Karpas-422 (cell line): Measurements from ENCODE around the gene TEN1. TPM values are rescaled to one million over a fixed set of nuclear protein-coding genes. Genes with fewer than 3 reads are reported as not detected.

Experiments used
- DNase-seq: peaks from one replicate; pipeline ENCODE4 v3.0.0-alpha.2; 2015
- H2AFZ ChIP-seq: fragments of 200-600 bp; sonication (generic); 2 replicates; pipeline ENCODE4 v1.6.1; 2014; ENCODE audit warnings: antibody characterized with exemption, low read length, mixed read lengths
- H3K27ac ChIP-seq: fragments of 200-600 bp; sonication (generic); 2 replicates; pipeline ENCODE4 v1.5.1; 2014; ENCODE audit warnings: mild to moderate bottlenecking, low read length, moderate library complexity
- H3K27me3 ChIP-seq: fragments of 200-600 bp; sonication (generic); 2 replicates; pipeline ENCODE4 v1.6.1; 2014; ENCODE audit warnings: low read length, mixed read lengths
- H3K36me3 ChIP-seq: fragments of 200-600 bp; sonication (generic); 2 replicates; pipeline ENCODE4 v1.6.1; 2014; ENCODE audit warnings: low read length, mixed read lengths; ENCODE audit not compliant: insufficient read depth
- H3K4me1 ChIP-seq: fragments of 200-600 bp; sonication (generic); 2 replicates; pipeline ENCODE4 v1.6.1; 2014; ENCODE audit warnings: mild to moderate bottlenecking, low read length, mixed read lengths
- H3K4me2 ChIP-seq: fragments of 200-600 bp; sonication (generic); 2 replicates; pipeline ENCODE4 v1.6.1; 2014; ENCODE audit warnings: low read length, low read depth, mild to moderate bottlenecking; ENCODE audit not compliant: poor library complexity, severe bottlenecking
- H3K4me3 ChIP-seq: fragments of 200-600 bp; sonication (generic); 2 replicates; pipeline ENCODE4 v1.5.1; 2014; ENCODE audit warnings: mild to moderate bottlenecking, antibody characterized with exemption, low read length, mixed read lengths
- H3K79me2 ChIP-seq: fragments of 200-600 bp; sonication (generic); 2 replicates; pipeline ENCODE4 v1.6.1; 2014; ENCODE audit warnings: mild to moderate bottlenecking, low read length, mixed read lengths
- H3K9ac ChIP-seq: fragments of 200-600 bp; sonication (generic); 2 replicates; pipeline ENCODE4 v1.6.0; 2014; ENCODE audit warnings: low read length
- H3K9me2 ChIP-seq: fragments of 200-600 bp; sonication (generic), shearing (Covaris generic); replicated peaks from 2 replicates; pipeline ENCODE4 v1.6.0; 2014; ENCODE audit warnings: mild to moderate bottlenecking, low read length, moderate library complexity; ENCODE audit not compliant: insufficient read depth
- H3K9me3 ChIP-seq: fragments of 300-700, 200-600 bp; sonication (generic); 2 replicates; pipeline ENCODE4 v1.6.1; 2014; ENCODE audit warnings: low read length, mixed read lengths
- H4K20me1 ChIP-seq: fragments of 200-600 bp; sonication (generic); 2 replicates; pipeline ENCODE4 v1.6.1; 2014; ENCODE audit warnings: mild to moderate bottlenecking, antibody characterized with exemption, low read length, low read depth; ENCODE audit not compliant: insufficient read depth
- total RNA-seq: library from RNA; depleted of rRNA; stranded (reverse); fragments of >200 nt; shearing (Covaris generic); gene quantifications from 2 replicates; pipeline ENCODE4 v1.2.3, GENCODE V29; 2014; ENCODE audit warnings: low replicate concordance

Gene TEN1
- total RNA-seq, 1 experiment from 2014 or later, result 5.7 TPM

DNA sequence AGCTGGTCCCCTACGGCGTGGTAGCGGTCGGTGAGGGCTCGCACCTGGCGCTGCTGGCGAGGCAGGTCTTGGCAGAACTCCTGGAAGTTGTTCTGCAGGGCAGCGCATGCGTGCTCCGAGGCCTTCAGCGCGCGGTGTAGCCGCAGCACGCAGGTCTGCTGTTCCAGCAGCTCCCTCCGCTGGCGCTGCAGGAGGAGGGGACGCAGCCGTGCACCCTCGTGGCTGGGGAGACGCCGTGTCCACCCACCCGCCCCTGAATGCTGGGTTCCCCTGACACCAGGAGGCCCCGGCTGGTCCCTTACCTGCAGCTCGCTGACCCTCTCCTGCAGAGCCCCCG, 35.9 kb downstream of the TEN1 start:
- H3K36me3 ChIP-seq, result no peaks in the 10 kb centered on the region
- no peaks in the 10 kb centered on the region for H3K9me3 ChIP-seq
- no peak overlapping the region for H3K4me3 ChIP-seq
- DNase-seq, result no peak
- H3K9ac ChIP-seq, result no peak overlapping the region
- H4K20me1 ChIP-seq, result no peaks in the 10 kb centered on the region
- no peaks in the 10 kb centered on the region for H3K9me2 ChIP-seq
- no peaks in the 10 kb centered on the region for H3K79me2 ChIP-seq
- no peak overlapping the region for H3K4me2 ChIP-seq
- H3K27ac ChIP-seq, result no peak overlapping the region
- no peak overlapping the region for H2AFZ ChIP-seq
- H3K4me1 ChIP-seq, result peaks cover 11% of the 10 kb centered on the region
- H3K27me3 ChIP-seq, result no peaks in the 10 kb centered on the region

- H4K20me1 ChIP-seq, result no peaks in the 10 kb centered on the region
- H3K9me3 ChIP-seq, result no peaks in the 10 kb centered on the region
- DNase-seq, result no peak
- peaks cover 14% of the 10 kb centered on the region for H3K4me1 ChIP-seq
- H3K4me3 ChIP-seq, result no peak overlapping the region
- H3K79me2 ChIP-seq, result no peaks in the 10 kb centered on the region
- H3K27ac ChIP-seq, result no peak overlapping the region
- H3K9ac ChIP-seq, result no peak overlapping the region
- H3K4me2 ChIP-seq, result no peak overlapping the region
- H3K9me2 ChIP-seq, result no peaks in the 10 kb centered on the region
- no peak overlapping the region for H2AFZ ChIP-seq
- H3K27me3 ChIP-seq, result no peaks in the 10 kb centered on the region
- H3K36me3 ChIP-seq, result no peaks in the 10 kb centered on the region
Observed at GRCh38 chr17:76017481-76018339, 38.7 kb downstream of the TEN1 start.

DNA sequence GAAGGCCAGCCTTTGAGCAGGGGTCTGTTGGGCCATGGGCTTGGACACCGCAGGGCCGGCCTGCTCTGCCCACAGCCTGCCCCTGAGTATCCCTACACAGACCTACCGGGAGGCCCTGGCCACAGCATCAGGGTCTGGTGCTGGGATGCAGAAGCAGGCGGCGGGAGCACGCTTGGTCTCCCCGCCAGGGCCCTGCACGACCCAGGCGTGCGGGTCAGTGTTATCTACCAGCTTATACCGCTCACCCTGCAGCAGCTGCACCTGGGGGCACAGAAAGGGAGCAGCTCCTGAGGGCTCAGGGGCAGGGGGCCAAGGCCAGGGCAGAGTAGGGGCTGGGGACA, 39.3 kb downstream of the TEN1 start:
- Histone ChIP-seq H3K36me3 (no peaks in the 10 kb centered on the region), H4K20me1 (no peaks in the 10 kb centered on the region), H3K27me3 (no peaks in the 10 kb centered on the region), H2AFZ (no peak overlapping the region), H3K4me3 (no peak overlapping the region), H3K9ac (no peak overlapping the region), H3K27ac (no peak overlapping the region), H3K79me2 (no peaks in the 10 kb centered on the region), H3K4me1 (peaks cover 14% of the 10 kb centered on the region), H3K9me2 (no peaks in the 10 kb centered on the region), H3K4me2 (no peak overlapping the region), H3K9me3 (no peaks in the 10 kb centered on the region)
- DNase-seq, result no peak

DNA sequence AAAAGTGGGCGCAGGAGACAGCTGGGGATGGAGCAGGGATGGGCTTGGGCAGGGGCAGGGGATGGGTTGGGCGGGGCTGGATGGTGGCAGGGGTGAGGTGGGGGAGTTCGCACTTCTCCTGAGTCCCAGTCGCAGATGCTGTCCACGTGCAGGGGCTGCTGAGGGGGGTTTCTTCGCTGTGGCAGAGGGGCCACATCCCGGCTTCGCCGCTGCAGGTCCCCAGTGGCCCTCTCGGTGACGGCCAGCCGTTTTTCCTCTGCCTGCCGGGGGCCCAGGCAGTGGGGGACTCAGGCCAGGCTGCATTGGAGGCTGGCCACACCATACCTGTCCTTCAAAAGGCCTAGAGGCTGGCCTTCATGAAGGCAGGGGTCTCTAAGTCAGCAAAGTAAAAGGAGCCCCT, 39.8 kb downstream of the TEN1 start:
- Histone ChIP-seq H3K9ac (no peak overlapping the region), H3K27me3 (no peaks in the 10 kb centered on the region), H3K4me2 (no peak overlapping the region), H3K9me2 (no peaks in the 10 kb centered on the region), H3K27ac (no peak overlapping the region), H3K36me3 (no peaks in the 10 kb centered on the region), H4K20me1 (no peaks in the 10 kb centered on the region), H3K79me2 (no peaks in the 10 kb centered on the region), H3K9me3 (no peaks in the 10 kb centered on the region), H2AFZ (no peak overlapping the region), H3K4me3 (no peak overlapping the region), H3K4me1 (peaks cover 14% of the 10 kb centered on the region)
- DNase-seq, result no peak

GRCh38 chr17:76019833-76020467, 40.9 kb downstream of the TEN1 start:
- Histone ChIP-seq H3K79me2 (no peaks in the 10 kb centered on the region), H3K9me3 (no peaks in the 10 kb centered on the region), H3K9ac (no peak overlapping the region), H3K27ac (no peak overlapping the region), H4K20me1 (no peaks in the 10 kb centered on the region), H2AFZ (no peak overlapping the region), H3K27me3 (no peaks in the 10 kb centered on the region), H3K36me3 (no peaks in the 10 kb centered on the region), H3K4me3 (no peak overlapping the region), H3K9me2 (no peaks in the 10 kb centered on the region), H3K4me1 (peaks cover 11% of the 10 kb centered on the region), H3K4me2 (no peak overlapping the region)
- DNase-seq, result no peak

- H3K79me2 ChIP-seq, result no peaks in the 10 kb centered on the region
- no peak overlapping the region for H3K4me3 ChIP-seq
- no peaks in the 10 kb centered on the region for H3K36me3 ChIP-seq
- H3K4me2 ChIP-seq, result no peak overlapping the region
- H3K4me1 ChIP-seq, result peaks cover 11% of the 10 kb centered on the region
- H3K27me3 ChIP-seq, result no peaks in the 10 kb centered on the region
- no peaks in the 10 kb centered on the region for H3K9me2 ChIP-seq
- no peaks in the 10 kb centered on the region for H3K9me3 ChIP-seq
- no peaks in the 10 kb centered on the region for H4K20me1 ChIP-seq
- no peak overlapping the region for H3K27ac ChIP-seq
- no peak overlapping the region for H3K9ac ChIP-seq
- H2AFZ ChIP-seq, result no peak overlapping the region
- DNase-seq, result no peak
Observed at GRCh38 chr17:76022285-76022684, 43.2 kb downstream of the TEN1 start.

- H3K27ac ChIP-seq, result no peak overlapping the region
- H3K4me1 ChIP-seq, result peaks cover 11% of the 10 kb centered on the region
- H3K79me2 ChIP-seq, result no peaks in the 10 kb centered on the region
- no peaks in the 10 kb centered on the region for H3K36me3 ChIP-seq
- H3K4me2 ChIP-seq, result no peak overlapping the region
- no peak overlapping the region for H2AFZ ChIP-seq
- H3K9me3 ChIP-seq, result no peaks in the 10 kb centered on the region
- H4K20me1 ChIP-seq, result no peaks in the 10 kb centered on the region
- no peak overlapping the region for H3K9ac ChIP-seq
- H3K27me3 ChIP-seq, result no peaks in the 10 kb centered on the region
- H3K9me2 ChIP-seq, result no peaks in the 10 kb centered on the region
- no peak for DNase-seq
- H3K4me3 ChIP-seq, result no peak overlapping the region
Observed at GRCh38 chr17:76022973-76023899, 44.2 kb downstream of the TEN1 start.

DNA sequence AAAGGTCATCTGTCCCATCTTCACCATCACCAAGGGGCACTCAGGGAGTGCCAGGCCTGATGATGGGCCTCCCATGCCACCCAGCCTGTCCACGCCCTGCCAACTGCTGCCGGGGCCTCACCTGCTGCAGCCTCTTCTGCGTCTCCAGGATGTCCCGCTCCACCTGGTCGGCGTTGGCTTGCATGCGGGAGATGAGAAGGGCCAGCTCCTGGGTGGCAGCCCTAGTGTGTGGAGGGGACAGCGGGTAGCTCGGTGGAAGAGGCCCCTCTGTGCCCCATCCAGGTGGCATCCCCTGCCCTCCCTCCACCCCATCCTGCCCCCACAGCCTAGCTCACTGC, 44.8 kb downstream of the TEN1 start:
- no peak overlapping the region for H2AFZ ChIP-seq
- H3K27ac ChIP-seq, result no peak overlapping the region
- H3K4me1 ChIP-seq, result peaks cover 11% of the 10 kb centered on the region
- no peak overlapping the region for H3K4me2 ChIP-seq
- H3K36me3 ChIP-seq, result no peaks in the 10 kb centered on the region
- H3K79me2 ChIP-seq, result no peaks in the 10 kb centered on the region
- H4K20me1 ChIP-seq, result no peaks in the 10 kb centered on the region
- H3K9ac ChIP-seq, result no peak overlapping the region
- no peaks in the 10 kb centered on the region for H3K9me3 ChIP-seq
- no peak overlapping the region for H3K4me3 ChIP-seq
- H3K27me3 ChIP-seq, result no peaks in the 10 kb centered on the region
- DNase-seq, result no peak
- H3K9me2 ChIP-seq, result no peaks in the 10 kb centered on the region
